IPS-18c (cell line): ENCODE measurements around the gene MSANTD3.

Experiments used
- H3K4me3 ChIP-seq: 2 replicates; pipeline ENCODE4 v1.7.0; 2013; ENCODE audit warnings: low read depth, mild to moderate bottlenecking, low read length, moderate library complexity; ENCODE audit not compliant: insufficient read depth
- H3K9me3 ChIP-seq: one replicate; pipeline ENCODE4 v1.6.1; 2013; ENCODE audit warnings: mild to moderate bottlenecking, low read length, moderate library complexity; ENCODE audit not compliant: control insufficient read depth, insufficient read depth

Gene MSANTD3

GRCh38 chr9:100477241-100477640 is 50.3 kb downstream of the MSANTD3 start:
- no peak overlapping the region for H3K4me3 ChIP-seq
- no peaks in the 10 kb centered on the region for H3K9me3 ChIP-seq

- H3K9me3 ChIP-seq: no peaks in the 10 kb centered on the region
- H3K4me3 ChIP-seq: no peak overlapping the region
Observed at GRCh38 chr9:100478192-100478591, 51.2 kb downstream of the MSANTD3 start.

- Histone ChIP-seq H3K4me3 (no peak overlapping the region), H3K9me3 (no peaks in the 10 kb centered on the region)
Observed at GRCh38 chr9:100479820-100480219, 52.9 kb downstream of the MSANTD3 start.

GRCh38 chr9:100485196-100485595 is 58.3 kb downstream of the MSANTD3 start:
- no peak overlapping the region for H3K4me3 ChIP-seq
- no peaks in the 10 kb centered on the region for H3K9me3 ChIP-seq

GRCh38 chr9:100486479-100487176 is 59.7 kb downstream of the MSANTD3 start:
- Histone ChIP-seq H3K4me3 (no peak overlapping the region), H3K9me3 (no peaks in the 10 kb centered on the region)

GRCh38 chr9:100488177-100488576 is 61.2 kb downstream of the MSANTD3 start:
- Histone ChIP-seq H3K9me3 (no peaks in the 10 kb centered on the region), H3K4me3 (no peak overlapping the region)

- no peak overlapping the region for H3K4me3 ChIP-seq
- no peaks in the 10 kb centered on the region for H3K9me3 ChIP-seq
Observed at GRCh38 chr9:100489836-100490235, 62.9 kb downstream of the MSANTD3 start.

- H3K4me3 ChIP-seq: no peak overlapping the region
- H3K9me3 ChIP-seq: no peaks in the 10 kb centered on the region
Observed at GRCh38 chr9:100492952-100493351, 66.0 kb downstream of the MSANTD3 start.

- Histone ChIP-seq H3K4me3 (no peak overlapping the region), H3K9me3 (no peaks in the 10 kb centered on the region)
Observed at GRCh38 chr9:100498592-100498991, 71.6 kb downstream of the MSANTD3 start.

GRCh38 chr9:100499460-100499859 is 72.5 kb downstream of the MSANTD3 start:
- no peaks in the 10 kb centered on the region for H3K9me3 ChIP-seq
- H3K4me3 ChIP-seq: no peak overlapping the region

- Histone ChIP-seq H3K9me3 (no peaks in the 10 kb centered on the region), H3K4me3 (no peak overlapping the region)
Observed at GRCh38 chr9:100499866-100500265, 72.9 kb downstream of the MSANTD3 start.
